K562 (cell line): Measurements from ENCODE around the gene P2RX1. TPM values are rescaled to one million over a fixed set of nuclear protein-coding genes. Genes with fewer than 3 reads are reported as not detected.
A peak's percentile ranks its signal among the peaks of the same experiment; 100 is the strongest.

ENCODE experiments used
- BRD4 ChIP-seq: fragments of 200-600 bp; sonication (generic); IDR thresholded peaks from 2 replicates; pipeline ENCODE4 v1.6.1; 2017; ENCODE audit warnings: inconsistent platforms
- C11orf30 ChIP-seq: fragments of 450-650 bp; IDR thresholded peaks from 2 replicates; pipeline ENCODE4 v1.6.1; 2016; ENCODE audit warnings: low read depth, mild to moderate bottlenecking
- CHD1 ChIP-seq: fragments of 200-600 bp; sonication (generic); IDR thresholded peaks from one replicate; pipeline ENCODE4 v1.6.1; 2012; ENCODE audit warnings: mild to moderate bottlenecking, moderate library complexity, low read length, inconsistent platforms
- FOXJ2 ChIP-seq: fragments of 200-800 bp; sonication (Bioruptor generic); IDR thresholded peaks from 2 replicates; pipeline ENCODE4 v1.6.1; 2016; ENCODE audit warnings: missing genetic modification characterization, missing compliant biosample characterization
- FOXP1 ChIP-seq: sonication (generic); formaldehyde crosslinking; IDR thresholded peaks from 2 replicates; pipeline ENCODE4 v1.8.0; 2022; ENCODE audit warnings: mild to moderate bottlenecking, missing genetic modification reagents
- KAT8 ChIP-seq: fragments of 450-650 bp; IDR thresholded peaks from 2 replicates; pipeline ENCODE4 v1.6.1; 2016; ENCODE audit warnings: low read depth, mild to moderate bottlenecking
- MEIS2 ChIP-seq: fragments of 450-650 bp; IDR thresholded peaks from 2 replicates; pipeline ENCODE4 v1.6.1; 2014; ENCODE audit warnings: mild to moderate bottlenecking; ENCODE audit not compliant: partially characterized antibody
- PML ChIP-seq: IDR thresholded peaks from 2 replicates; pipeline ENCODE4 v1.6.1; 2012; ENCODE audit warnings: low read length, inconsistent platforms
- POLR2G ChIP-seq: fragments of 200-400 bp; formaldehyde crosslinking; IDR thresholded peaks from 2 replicates; pipeline ENCODE4 v1.6.1; 2017; ENCODE audit warnings: low read depth, mild to moderate bottlenecking, antibody characterized with exemption, low read length, moderate library complexity
- RBM15 ChIP-seq: fragments of 200-400 bp; formaldehyde crosslinking; IDR thresholded peaks from 2 replicates; pipeline ENCODE4 v1.6.1; 2018; ENCODE audit warnings: mild to moderate bottlenecking, low read length, moderate library complexity; ENCODE audit not compliant: insufficient read depth
- SIN3A ChIP-seq, 2 experiments: fragments of 150-350 bp in 1 of 2; IDR thresholded peaks; 2 replicates each; pipeline ENCODE4 v1.6.1; 2011 to 2016; ENCODE audit warnings: borderline replicate concordance in 2 of 2, low read depth in 2 of 2, low read length in 2 of 2, mild to moderate bottlenecking in 2 of 2, moderate library complexity in 2 of 2; ENCODE audit not compliant: control insufficient read depth in 1 of 2
- ZBTB7A ChIP-seq: IDR thresholded peaks from 2 replicates; pipeline ENCODE4 v1.6.1; 2011; ENCODE audit warnings: low read depth, mild to moderate bottlenecking, low read length, moderate library complexity, borderline replicate concordance; ENCODE audit not compliant: control insufficient read depth
- ZKSCAN3 ChIP-seq: fragments of 250-450 bp; sonication (Bioruptor Pico); IDR thresholded peaks from 2 replicates; pipeline ENCODE4 v1.4.0; 2020
- ZNF75A ChIP-seq: fragments of 450-650 bp; formaldehyde crosslinking; IDR thresholded peaks from 2 replicates; pipeline ENCODE4 v1.4.0; 2020; ENCODE audit warnings: mild to moderate bottlenecking
- polyA plus RNA-seq, 8 experiments: library from polyadenylated mRNA; depleted of rRNA in 4 of 8; stranded (reverse) in 5 of 8; unstranded in 3 of 8; fragments of >200 nt; fragmentation: Nextera tagmentation in 2 of 8; fragmentation: Illumina TruSeq in 1 of 8; extraction: Ambion mirVana in 2 of 8; extraction: Trizol in 1 of 8; gene quantifications; 2 replicates each; pipeline versions ENCODE4 v1.2.1 to v1.2.3, GENCODE V29; 2011 to 2014; ENCODE audit warnings: inconsistent platforms in 1 of 8, missing spikeins in 1 of 8
- total RNA-seq, 7 experiments: library from RNA; depleted of rRNA in 6 of 7; stranded (reverse); fragments of >200 nt in 6 of 7; fragmentation: Illumina TruSeq in 2 of 7; extraction: Trizol in 2 of 7; gene quantifications; 2 replicates each; pipeline versions ENCODE4 v1.2.1 to v1.2.3, GENCODE V29; 2011 to 2021; ENCODE audit warnings: low replicate concordance in 1 of 7
- TF ChIP-seq, protein P1 (sequence below): fragments of 250-450 bp; sonication (Bioruptor Pico); IDR thresholded peaks from 2 replicates; pipeline ENCODE4 v1.8.0; 2021; ENCODE audit warnings: moderate library complexity, mild to moderate bottlenecking, inconsistent platforms
- TF ChIP-seq, protein P2 (sequence below): conservative IDR thresholded peaks from 2 replicates; pipeline ENCODE4 v1.6.1; 2011; ENCODE audit warnings: low read depth, mild to moderate bottlenecking, low read length; ENCODE audit not compliant: control insufficient read depth

P2RX1 gene
- total and polyA plus RNA-seq, 9 of the 15 experiments (the other 6 are each of a cell fraction or from before 2014, with no cell fraction given), result 0.27 to 20.3 (median 10.3) TPM

DNA sequence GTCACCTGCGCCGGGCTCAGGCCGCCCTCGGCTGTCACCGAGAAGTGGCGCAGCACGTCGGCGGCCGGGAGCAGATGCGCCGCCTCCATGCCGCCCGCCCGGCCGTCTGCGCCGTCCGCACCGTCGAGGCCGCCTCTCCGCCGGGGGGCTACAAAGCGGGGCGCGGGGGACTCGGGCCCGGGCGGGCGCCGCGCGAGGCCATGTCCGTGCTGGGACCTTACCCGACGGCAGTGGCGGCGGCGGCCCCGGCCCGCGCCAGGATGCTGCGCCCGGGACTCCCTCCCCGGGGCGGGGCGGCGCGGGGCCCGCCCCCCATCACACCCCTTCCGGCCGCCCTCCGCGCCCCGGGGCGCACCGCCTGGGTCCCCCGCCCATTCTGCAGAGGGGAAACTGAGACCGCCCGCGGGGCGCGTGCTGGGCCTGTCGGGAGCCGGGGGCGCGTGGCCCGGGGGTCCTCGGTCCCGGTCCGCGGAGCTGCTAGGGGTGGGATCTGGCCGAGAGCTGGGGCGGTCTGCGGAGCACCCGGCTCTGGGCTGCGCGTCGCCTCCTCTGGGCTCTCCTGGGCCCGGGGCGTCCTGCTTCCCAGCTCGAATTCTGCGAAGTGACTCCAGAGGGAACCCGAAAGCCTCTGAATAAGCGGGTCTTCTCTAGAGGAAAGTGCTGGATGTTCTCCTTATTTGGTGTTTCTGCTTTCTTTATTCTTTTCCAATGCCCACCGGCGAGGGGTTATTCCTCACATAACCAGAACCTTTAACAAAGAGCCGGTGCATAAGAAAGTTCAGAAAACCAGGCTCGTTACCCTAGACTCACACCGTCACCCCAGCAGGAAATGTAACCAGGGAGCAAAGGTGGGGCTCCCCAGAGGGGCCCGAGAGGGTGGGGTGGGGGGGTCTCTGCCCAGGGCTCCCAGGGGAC, 48.2 kb upstream of the P2RX1 start, which contains the start of gene ATP2A3 (continued):
- TF ChIP-seq BRD4, result peak; percentile 59; the same call in 1 of the 2 replicates
- no peak for TF ChIP-seq ZNF75A (CRISPR knock-in tag)
- TF ChIP-seq, protein P1, sequence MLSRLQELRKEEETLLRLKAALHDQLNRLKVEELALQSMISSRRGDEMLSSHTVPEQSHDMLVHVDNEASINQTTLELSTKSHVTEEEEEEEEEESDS (CRISPR knock-in tag), result no peak
- TF ChIP-seq PML, result no peak
- peak in 1 of 2 experiments; percentile 46; a peak in 1 of 4 replicates for TF ChIP-seq SIN3A (IDR thresholded peaks at IDR 0.05; ENCODE audit: borderline replicate concordance in 2 of 2, control insufficient read depth in 1 of 2, low read depth in 2 of 2, low read length in 2 of 2)
- peak; percentile 65; the same call in 1 of the 2 replicates for TF ChIP-seq ZBTB7A
- TF ChIP-seq CHD1, result no peak
- TF ChIP-seq FOXP1, result no peak
- TF ChIP-seq C11orf30, result no peak
- no peak for TF ChIP-seq MEIS2
- peak; percentile 89 for TF ChIP-seq POLR2G
- no peak for TF ChIP-seq FOXJ2 (tag)
- TF ChIP-seq, protein P2, sequence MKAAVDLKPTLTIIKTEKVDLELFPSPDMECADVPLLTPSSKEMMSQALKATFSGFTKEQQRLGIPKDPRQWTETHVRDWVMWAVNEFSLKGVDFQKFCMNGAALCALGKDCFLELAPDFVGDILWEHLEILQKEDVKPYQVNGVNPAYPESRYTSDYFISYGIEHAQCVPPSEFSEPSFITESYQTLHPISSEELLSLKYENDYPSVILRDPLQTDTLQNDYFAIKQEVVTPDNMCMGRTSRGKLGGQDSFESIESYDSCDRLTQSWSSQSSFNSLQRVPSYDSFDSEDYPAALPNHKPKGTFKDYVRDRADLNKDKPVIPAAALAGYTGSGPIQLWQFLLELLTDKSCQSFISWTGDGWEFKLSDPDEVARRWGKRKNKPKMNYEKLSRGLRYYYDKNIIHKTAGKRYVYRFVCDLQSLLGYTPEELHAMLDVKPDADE, result no peak
- TF ChIP-seq KAT8, result no peak
- TF ChIP-seq RBM15, result no peak
- TF ChIP-seq ZKSCAN3 (CRISPR knock-in tag), result no peak
